ENCODE measurements around the gene KIF26B. TPM values are rescaled to one million over a fixed set of nuclear protein-coding genes. Genes with fewer than 3 reads are reported as not detected.
"Not testable (repeated sequence)": the region's sequence is repeated elsewhere in the genome, so short reads cannot be mapped to it uniquely, and the experiment has no call there.

The KIF26B gene
- polyA plus RNA-seq, 1 of the 3 experiments (the other 2 are of a cell fraction): 2.6 TPM

DNA sequence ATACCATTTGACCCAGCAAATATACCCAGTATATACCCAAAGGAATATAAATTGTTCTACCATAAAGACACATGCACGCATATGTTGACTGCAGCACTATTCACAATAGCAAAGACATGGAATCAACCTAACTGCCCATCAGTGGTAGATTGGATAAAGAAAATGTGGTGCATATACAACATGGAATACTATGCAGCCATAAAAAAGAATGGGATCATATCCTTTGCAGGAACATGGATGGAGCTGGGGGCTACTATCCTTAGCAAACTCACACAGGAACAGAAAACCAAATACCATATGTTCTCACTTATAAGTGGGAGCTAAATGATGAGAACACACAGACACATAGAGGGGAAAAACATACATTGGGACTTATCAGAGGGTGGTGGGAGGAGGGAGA is 585.6 kb downstream of the KIF26B start:
- H3K9ac ChIP-seq; H3K9me3 ChIP-seq; H3K36me3 ChIP-seq (replicated peaks in 1 of 2; ENCODE audit: control insufficient read depth in 1 of 2, insufficient read depth in 2 of 2, low read length in 1 of 2); H3K4me3 ChIP-seq (ENCODE audit: low read depth in 2 of 2, low read length in 1 of 2); H3K4me2 ChIP-seq; H3K9me2 ChIP-seq; H3K27ac ChIP-seq (ENCODE audit: low read depth in 2 of 2, low read length in 1 of 2); H2AFZ ChIP-seq (ENCODE audit: low read depth); H3K79me2 ChIP-seq (ENCODE audit: insufficient read depth); POLR2A ChIA-PET; H4K20me1 ChIP-seq (ENCODE audit: insufficient read depth); CTCF ChIA-PET; H3F3A ChIP-seq (replicated peaks; ENCODE audit: insufficient read depth); DNase-seq; H3K4me1 ChIP-seq (ENCODE audit: control insufficient read depth in 1 of 2, insufficient read depth in 2 of 2, low read depth in 1 of 2, low read length in 1 of 2); H3K27me3 ChIP-seq (ENCODE audit: insufficient read depth): not testable (repeated sequence)
- 94% methylated on average over 1 of the region's 1 CpG for WGBS (ENCODE audit: low lambda C conversion rate)

GRCh38 chr1:245742896-245743295 is 588.1 kb downstream of the KIF26B start:
- DNase-seq: no peak
- Histone ChIP-seq H3F3A (replicated peaks; ENCODE audit: insufficient read depth) (no peaks in the 10 kb centered on the region), H3K27me3 (ENCODE audit: insufficient read depth) (no peaks in the 10 kb centered on the region), H3K4me1 (ENCODE audit: control insufficient read depth in 1 of 2, insufficient read depth in 2 of 2, low read depth in 1 of 2, low read length in 1 of 2) (peaks cover 6% of the 10 kb centered on the region in 2 experiments; a peak in 1 of 4 replicates), H3K4me3 (ENCODE audit: low read depth in 2 of 2, low read length in 1 of 2) (no peak overlapping the region), H3K36me3 (replicated peaks in 1 of 2; ENCODE audit: control insufficient read depth in 1 of 2, insufficient read depth in 2 of 2, low read length in 1 of 2) (peaks cover 0 to 8% of the 10 kb centered on the region in 2 experiments), H4K20me1 (ENCODE audit: insufficient read depth) (no peaks in the 10 kb centered on the region), H3K4me2 (no peak overlapping the region), H3K9ac (no peak overlapping the region), H3K9me2 (no peaks in the 10 kb centered on the region), H3K27ac (ENCODE audit: low read depth in 2 of 2, low read length in 1 of 2) (peak overlapping the region; percentile 13 to 56; a peak in 2 of 4 replicates), H3K79me2 (ENCODE audit: insufficient read depth) (no peaks in the 10 kb centered on the region), H2AFZ (ENCODE audit: low read depth) (no peak overlapping the region), H3K9me3 (no peaks in the 10 kb centered on the region)
- TF ChIP-seq REST (IDR thresholded peaks at IDR 0.05; ENCODE audit: low read depth, low read length) (no peak), FOXJ3 (CRISPR knock-in tag; IDR thresholded peaks at IDR 0.05) (no peak), GABPA (IDR thresholded peaks at IDR 0.05; ENCODE audit: low read depth) (no peak), USF2 (IDR thresholded peaks at IDR 0.05; ENCODE audit: borderline replicate concordance, low read depth, low read length) (no peak), JUND (IDR thresholded peaks at IDR 0.05) (peak; percentile 18; the same call in 1 of the 2 replicates), TAF1 (IDR thresholded peaks at IDR 0.05; ENCODE audit: borderline replicate concordance, low read depth, low read length) (no peak), SMC3 (IDR thresholded peaks at IDR 0.05; ENCODE audit: low read depth, low read length) (no peak), MAX (IDR thresholded peaks at IDR 0.05; ENCODE audit: low read depth) (0 out of 2 replicates have a peak, but pooled peaks have one; percentile 23), ZBTB33 (IDR thresholded peaks at IDR 0.05; ENCODE audit: borderline replicate concordance, low read depth) (no peak), PBX3 (IDR thresholded peaks at IDR 0.05) (peak; percentile 76), TCF12 (IDR thresholded peaks at IDR 0.05) (peak; percentile 38; the same call in 1 of the 2 replicates)
- 60% methylated on average over 7 of the region's 9 CpGs for WGBS (ENCODE audit: low lambda C conversion rate)
- CTCF ChIA-PET: no interaction called here
- POLR2A ChIA-PET: no interaction called here

Measured in SK-N-SH (cell line).